HEK293 (cell line): Measurements from ENCODE around the gene ZNF221.

Source experiments
- CTCF ChIA-PET: fragments of 350-600 bp; formaldehyde crosslinking; extraction: SDS; loops from one replicate; lab custom pipeline; 2021; ENCODE audit warnings: antibody characterized with exemption; lab: Yijun Ruan, JAX
- POLR2A ChIA-PET: fragments of 300-600 bp; formaldehyde crosslinking; extraction: SDS; loops from one replicate; lab custom pipeline; 2020; ENCODE audit warnings: antibody characterized with exemption, inconsistent platforms; lab: Yijun Ruan, JAX
- H3K27ac ChIP-seq: fragments of 200-500 bp; sonication (Bioruptor generic); 2 replicates; pipeline ENCODE4 v1.5.1; 2014; ENCODE audit warnings: low read depth, low read length, control low read depth, inconsistent platforms; ENCODE audit errors: extremely low read depth
- H3K36me3 ChIP-seq, 2 experiments: fragments of 200-500 bp in 1 of 2; sonication (Bioruptor generic) in 1 of 2; 1 replicate in 1 of 2; 2 replicates in 1 of 2; pipeline ENCODE4 v1.5.1; 2014 to 2017; ENCODE audit warnings: inconsistent platforms in 2 of 2, low read length in 2 of 2; ENCODE audit not compliant: control insufficient read depth in 2 of 2, insufficient read depth in 1 of 2
- H3K4me1 ChIP-seq: fragments of 200-500 bp; sonication (Bioruptor generic); 2 replicates; pipeline ENCODE4 v1.5.1; 2014; ENCODE audit warnings: mild to moderate bottlenecking, low read length, inconsistent platforms; ENCODE audit not compliant: control insufficient read depth, insufficient read depth
- H3K4me3 ChIP-seq: 2 replicates; pipeline ENCODE4 v1.5.1; 2011; ENCODE audit warnings: low read depth, mild to moderate bottlenecking, control low read depth, low read length, moderate library complexity
- H3K9me3 ChIP-seq: fragments of 200-500 bp; sonication (Bioruptor generic); 2 replicates; pipeline ENCODE4 v1.5.1; 2014; ENCODE audit warnings: low read depth, low read length, inconsistent platforms; ENCODE audit not compliant: control insufficient read depth, insufficient read depth
- GLI4 ChIP-seq: fragments of 450-650 bp; formaldehyde crosslinking; IDR thresholded peaks from 2 replicates; pipeline ENCODE4 v1.5.1; 2016; ENCODE audit warnings: missing biosample characterization, missing genetic modification characterization
- IKZF3 ChIP-seq: fragments of 450-650 bp; IDR thresholded peaks from 2 replicates; pipeline ENCODE4 v1.5.0; 2018; ENCODE audit warnings: missing biosample characterization, mild to moderate bottlenecking, missing genetic modification characterization, moderate library complexity
- MZF1 ChIP-seq: fragments of 450-650 bp; formaldehyde crosslinking; IDR thresholded peaks from 2 replicates; pipeline ENCODE4 v1.5.1; 2017; ENCODE audit warnings: missing biosample characterization, missing genetic modification characterization, borderline replicate concordance
- OSR2 ChIP-seq: fragments of 450-650 bp; formaldehyde crosslinking; IDR thresholded peaks from 2 replicates; pipeline ENCODE4 v1.5.1; 2016; ENCODE audit warnings: missing biosample characterization, missing genetic modification characterization
- SETDB1 ChIP-seq: IDR thresholded peaks from one replicate; pipeline ENCODE4 v1.6.1; 2017; ENCODE audit warnings: mild to moderate bottlenecking, low read length, moderate library complexity, mixed read lengths; ENCODE audit not compliant: insufficient read length
- TCF7L2 ChIP-seq: IDR thresholded peaks from 2 replicates; pipeline ENCODE4 v1.6.1; 2011; ENCODE audit warnings: low read depth, mild to moderate bottlenecking, inconsistent platforms, low read length, moderate library complexity, borderline replicate concordance
- ZNF184 ChIP-seq: fragments of 450-650 bp; IDR thresholded peaks from 2 replicates; pipeline ENCODE4 v1.5.1; 2018; ENCODE audit warnings: missing biosample characterization, mild to moderate bottlenecking, missing genetic modification characterization
- ZNF19 ChIP-seq: fragments of 450-650 bp; formaldehyde crosslinking; IDR thresholded peaks from 2 replicates; pipeline ENCODE4; 2016; ENCODE audit warnings: missing biosample characterization, missing genetic modification characterization, low read depth
- ZNF433 ChIP-seq: fragments of 450-650 bp; formaldehyde crosslinking; IDR thresholded peaks from 2 replicates; pipeline ENCODE4 v1.5.1; 2016; ENCODE audit warnings: missing biosample characterization, missing genetic modification characterization, low read depth
- ZNF518A ChIP-seq: fragments of 450-650 bp; formaldehyde crosslinking; conservative IDR thresholded peaks from 2 replicates; pipeline ENCODE4 v1.5.1; 2016; ENCODE audit warnings: low read depth, missing biosample characterization, missing genetic modification characterization
- ZNF549 ChIP-seq: fragments of 450-650 bp; IDR thresholded peaks from 2 replicates; pipeline ENCODE4 v1.5.1; 2018; ENCODE audit warnings: missing biosample characterization, missing genetic modification characterization, mild to moderate bottlenecking, inconsistent platforms, moderate library complexity
- ZNF560 ChIP-seq: fragments of 450-650 bp; formaldehyde crosslinking; IDR thresholded peaks from 2 replicates; pipeline ENCODE4 v1.5.1; 2017; ENCODE audit warnings: missing biosample characterization, missing genetic modification characterization, borderline replicate concordance
- ZNF658 ChIP-seq: fragments of 450-650 bp; formaldehyde crosslinking; IDR thresholded peaks from 2 replicates; pipeline ENCODE4; 2016; ENCODE audit warnings: missing biosample characterization, missing genetic modification characterization
- ZNF664 ChIP-seq: fragments of 450-650 bp; formaldehyde crosslinking; IDR thresholded peaks from 2 replicates; pipeline ENCODE4 v1.5.1; 2016; ENCODE audit warnings: missing biosample characterization, missing genetic modification characterization
- ZNF692 ChIP-seq: fragments of 450-650 bp; formaldehyde crosslinking; IDR thresholded peaks from 2 replicates; pipeline ENCODE4 v1.5.1; 2016; ENCODE audit warnings: missing biosample characterization, missing genetic modification characterization
- ZNF701 ChIP-seq: fragments of 450-650 bp; formaldehyde crosslinking; IDR thresholded peaks from 2 replicates; pipeline ENCODE4 v1.5.1; 2016; ENCODE audit warnings: missing biosample characterization, missing genetic modification characterization
- TF ChIP-seq, protein P1 (sequence below): fragments of 450-650 bp; formaldehyde crosslinking; IDR thresholded peaks from 2 replicates; pipeline ENCODE4 v1.5.1; 2016; ENCODE audit warnings: missing biosample characterization, missing genetic modification characterization
- TF ChIP-seq, protein P2 (sequence below): fragments of 450-650 bp; formaldehyde crosslinking; IDR thresholded peaks from 2 replicates; pipeline ENCODE4 v1.5.1; 2016; ENCODE audit warnings: missing biosample characterization, missing genetic modification characterization

ZNF221 gene

GRCh38 chr19:43939557-43940260 lies 11.3 kb upstream of the ZNF221 start:
- Histone ChIP-seq H3K4me3 (no peak overlapping the region), H3K4me1 (peaks cover 7% of the 10 kb centered on the region), H3K27ac (no peak overlapping the region), H3K9me3 (peaks cover 15% of the 10 kb centered on the region), H3K36me3 (0 out of 3 replicates have a peak, but pooled peaks cover 0 to 4% of the 10 kb centered on the region in 2 experiments)
- ChIA-PET CTCF (interaction anchor here (0.6 to 0.9 kb wide), 6 partner anchors 12 to 404 kb away, joined by 3 to 4 read pairs (median 3); no protein-coding TSS in a partner anchor), POLR2A (no interaction called here)
- TF ChIP-seq MZF1 (tag by site-specific recombination) = no peak
- peak; percentile 38 for TF ChIP-seq SETDB1
- no peak for TF ChIP-seq TCF7L2
- no peak for TF ChIP-seq ZNF549
- TF ChIP-seq ZNF701 (tag by site-specific recombination) = no peak
- peak; percentile 99 for TF ChIP-seq ZNF184

DNA sequence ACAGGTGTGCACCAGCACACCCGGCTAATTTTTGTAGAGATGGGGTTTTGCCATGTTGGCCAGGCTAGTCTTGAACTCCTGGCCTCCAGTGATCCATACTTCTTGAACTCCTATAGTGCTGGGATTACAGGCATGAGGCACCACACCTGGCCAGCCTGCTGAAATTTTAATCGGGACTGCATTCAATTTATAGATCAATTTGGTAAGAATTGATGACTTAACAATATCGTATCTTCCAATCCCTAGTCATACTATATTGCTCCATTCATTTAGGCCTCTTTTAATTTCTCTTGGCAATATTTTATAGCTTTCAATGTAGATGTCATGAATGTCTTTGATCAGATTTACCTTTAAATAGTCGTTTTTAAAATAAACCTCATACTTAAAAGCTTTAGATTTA lies 10.3 kb upstream of the ZNF221 start:
- H3K4me3 ChIP-seq = no peak overlapping the region
- H3K27ac ChIP-seq = no peak overlapping the region
- peaks cover 5% of the 10 kb centered on the region for H3K4me1 ChIP-seq
- ChIA-PET CTCF (interaction anchor here (0.6 to 1.1 kb wide), 5 partner anchors 11 to 857 kb away, joined by 3 to 5 read pairs (median 4); partner anchors contain the start of gene ZNF221), POLR2A (interaction anchor here (0.7 to 1.4 kb wide), 2 partner anchors 10 to 17 kb away, joined by 4 to 5 read pairs; partner anchors contain the start of gene ZNF221)
- 0 out of 3 replicates have a peak, but pooled peaks cover 0 to 4% of the 10 kb centered on the region in 2 experiments for H3K36me3 ChIP-seq
- peaks cover 17% of the 10 kb centered on the region for H3K9me3 ChIP-seq
- TF ChIP-seq, protein P1, sequence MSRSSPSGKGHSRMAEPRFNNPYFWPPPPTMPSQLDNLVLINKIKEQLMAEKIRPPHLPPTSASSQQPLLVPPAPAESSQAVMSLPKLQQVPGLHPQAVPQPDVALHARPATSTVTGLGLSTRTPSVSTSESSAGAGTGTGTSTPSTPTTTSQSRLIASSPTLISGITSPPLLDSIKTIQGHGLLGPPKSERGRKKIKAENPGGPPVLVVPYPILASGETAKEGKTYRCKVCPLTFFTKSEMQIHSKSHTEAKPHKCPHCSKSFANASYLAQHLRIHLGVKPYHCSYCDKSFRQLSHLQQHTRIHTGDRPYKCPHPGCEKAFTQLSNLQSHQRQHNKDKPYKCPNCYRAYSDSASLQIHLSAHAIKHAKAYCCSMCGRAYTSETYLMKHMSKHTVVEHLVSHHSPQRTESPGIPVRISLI (tag by site-specific recombination) = no peak
- no peak for TF ChIP-seq ZNF518A (tag by site-specific recombination)
- TF ChIP-seq, all 188 proteins: peak for 0

- no peaks in the 10 kb centered on the region; the same call in 1 of the 2 replicates for H3K4me1 ChIP-seq
- H3K27ac ChIP-seq = no peak overlapping the region
- H3K36me3 ChIP-seq = 0 out of 3 replicates have a peak, but pooled peaks cover 0 to 4% of the 10 kb centered on the region in 2 experiments
- ChIA-PET POLR2A (interaction anchor here (0.6 to 1.4 kb wide), 2 partner anchors 10 to 11 kb away, joined by 5 to 6 read pairs; partner anchors contain the start of gene ZNF221), CTCF (interaction anchor here (0.6 to 1.1 kb wide), 3 partner anchors 10 to 857 kb away, joined by 3 to 5 read pairs (median 4); partner anchors contain the start of gene ZNF221)
- H3K4me3 ChIP-seq = no peak overlapping the region
- peaks cover 17% of the 10 kb centered on the region for H3K9me3 ChIP-seq
- TF ChIP-seq ZNF658 (tag by site-specific recombination) (no peak), ZNF664 (tag by site-specific recombination) (no peak), ZNF433 (tag by site-specific recombination) (no peak), IKZF3 (no peak), ZNF549 (no peak), GLI4 (tag by site-specific recombination) (no peak), ZNF19 (tag by site-specific recombination) (no peak), OSR2 (tag by site-specific recombination) (no peak), ZNF692 (tag by site-specific recombination) (no peak), ZNF560 (tag by site-specific recombination) (no peak)
- TF ChIP-seq, protein P2, sequence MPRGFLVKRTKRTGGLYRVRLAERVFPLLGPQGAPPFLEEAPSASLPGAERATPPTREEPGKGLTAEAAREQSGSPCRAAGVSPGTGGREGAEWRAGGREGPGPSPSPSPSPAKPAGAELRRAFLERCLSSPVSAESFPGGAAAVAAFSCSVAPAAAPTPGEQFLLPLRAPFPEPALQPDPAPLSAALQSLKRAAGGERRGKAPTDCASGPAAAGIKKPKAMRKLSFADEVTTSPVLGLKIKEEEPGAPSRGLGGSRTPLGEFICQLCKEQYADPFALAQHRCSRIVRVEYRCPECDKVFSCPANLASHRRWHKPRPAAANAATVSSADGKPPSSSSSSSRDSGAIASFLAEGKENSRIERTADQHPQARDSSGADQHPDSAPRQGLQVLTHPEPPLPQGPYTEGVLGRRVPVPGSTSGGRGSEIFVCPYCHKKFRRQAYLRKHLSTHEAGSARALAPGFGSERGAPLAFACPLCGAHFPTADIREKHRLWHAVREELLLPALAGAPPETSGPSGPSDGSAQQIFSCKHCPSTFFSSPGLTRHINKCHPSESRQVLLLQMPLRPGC = no peak
These were observed 9.8 kb upstream of the ZNF221 start for GRCh38 chr19:43941209-43941608.
